Embryonic facial prominence (tissue), 1 donor: ENCODE measurements around the gene APBA1.

Experiments used
- DNase-seq: peaks from one replicate; pipeline ENCODE4 v3.0.0-alpha.2; 2016; ENCODE audit errors: extremely low spot score

The APBA1 gene

DNA sequence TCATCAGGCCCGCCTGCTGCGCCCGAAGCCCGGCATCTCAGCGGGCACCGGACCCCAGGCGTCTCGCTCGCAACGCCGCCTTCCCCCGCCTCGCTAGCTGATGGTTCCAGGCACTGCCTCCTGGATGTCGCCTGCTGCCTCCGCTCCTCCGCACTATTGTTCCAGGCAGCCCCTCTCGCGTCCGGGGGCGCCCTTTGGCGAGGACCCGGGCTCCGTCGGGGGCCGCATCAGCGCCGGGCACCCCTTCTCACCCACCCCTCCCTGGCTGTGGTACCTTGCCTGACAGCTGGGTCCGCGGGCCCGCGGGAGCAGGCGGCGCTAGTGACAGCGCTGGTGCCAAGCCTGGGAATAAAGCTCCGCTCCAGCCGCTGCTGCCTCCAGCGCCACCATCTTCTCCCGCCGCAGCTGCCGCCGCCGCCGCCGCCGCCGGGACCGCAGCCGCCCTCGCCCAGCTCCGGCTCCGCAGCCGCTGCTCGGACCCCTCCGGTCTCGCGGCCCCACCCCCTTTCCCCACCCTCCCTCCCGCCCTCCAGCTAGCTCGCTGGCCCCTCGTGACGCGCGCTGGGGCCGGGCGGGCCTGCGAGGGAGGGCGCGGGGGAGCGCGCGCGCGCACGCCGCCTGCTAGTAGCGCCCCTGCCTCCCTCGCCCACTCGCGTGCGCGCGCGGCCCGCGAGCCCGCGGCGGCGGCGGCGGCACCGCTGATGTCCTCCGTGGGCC lies at the start of gene APBA1:
APBA1 (minus strand) TSS at position 493 of the 717 bp plus-strand sequence.
- DNase-seq = no peak

DNA sequence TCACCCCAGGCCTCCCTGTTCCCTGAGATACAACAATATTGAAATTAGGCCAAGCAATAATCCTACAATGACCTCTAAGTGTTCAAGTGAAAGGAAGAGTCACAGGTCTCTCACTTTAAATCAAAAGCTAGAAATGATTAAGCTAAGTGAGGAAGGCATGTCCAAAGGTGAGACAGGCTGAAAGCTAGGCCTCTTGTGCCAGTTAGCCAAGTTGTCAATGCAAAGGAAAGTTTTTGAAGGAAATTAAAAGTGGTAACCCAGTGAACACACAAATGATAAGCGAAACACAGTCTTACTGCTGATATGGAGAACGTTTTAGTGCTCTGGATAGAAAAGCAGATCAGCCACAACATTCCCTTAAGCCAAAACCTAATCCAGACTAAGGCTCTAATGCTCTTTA lies 47.8 kb upstream of the APBA1 start:
- DNase-seq = no peak

DNA sequence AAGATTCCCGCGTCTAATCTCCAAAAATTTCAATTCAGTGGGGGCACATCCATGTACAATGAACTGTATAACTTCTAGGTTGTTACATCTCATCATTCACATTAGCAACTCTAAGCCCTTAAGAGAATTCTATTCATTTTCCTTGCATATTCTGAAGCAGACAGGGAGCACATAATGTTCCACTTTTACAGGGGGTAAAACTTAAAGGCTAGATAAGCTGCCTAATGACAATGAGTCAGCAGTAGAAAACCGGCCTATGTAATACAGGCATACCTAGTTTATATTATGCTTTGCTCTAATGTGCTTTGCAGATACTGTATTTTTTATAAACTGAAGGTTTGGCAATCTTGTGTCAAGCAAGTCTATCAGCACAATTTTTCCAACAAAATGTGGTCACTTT lies 47.2 kb upstream of the APBA1 start:
- no peak for DNase-seq

DNA sequence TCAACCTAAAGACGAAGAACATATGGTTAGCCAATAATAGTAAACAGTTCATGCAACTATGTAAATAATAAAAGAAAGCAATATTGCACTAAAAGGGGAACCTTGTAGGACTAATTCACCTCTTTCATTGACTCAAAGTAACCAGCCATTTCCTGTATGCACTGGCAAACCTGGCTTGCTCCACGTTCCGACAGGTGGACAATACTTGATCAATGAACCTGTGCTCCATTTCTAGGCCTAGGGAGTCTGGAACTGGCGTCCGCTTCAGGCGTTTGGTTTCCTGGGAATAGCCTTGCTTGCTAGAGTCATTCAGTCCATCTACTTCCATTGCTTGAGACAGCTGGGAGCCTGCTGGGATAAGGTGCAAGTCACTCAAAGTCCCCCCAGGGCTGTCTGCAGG lies 46.0 kb upstream of the APBA1 start:
- DNase-seq = no peak

DNA sequence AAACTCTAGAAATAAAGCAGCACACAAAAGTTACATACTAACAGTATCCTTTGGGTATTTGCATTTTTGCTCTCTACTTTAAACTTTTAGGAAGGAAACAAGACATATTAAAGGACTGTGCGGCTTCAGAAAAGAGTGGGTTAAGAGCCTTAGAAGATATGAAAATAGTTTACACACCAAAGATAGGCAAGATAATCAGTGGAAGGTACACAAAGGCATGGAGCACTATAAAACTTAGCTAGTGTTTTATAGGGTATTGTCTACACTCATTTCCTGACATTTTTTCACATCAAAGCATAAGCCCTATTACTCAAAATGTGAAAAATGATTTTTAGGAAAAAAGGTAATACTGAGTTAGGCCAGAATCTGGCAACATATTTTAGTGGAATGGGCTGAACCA lies 43.7 kb upstream of the APBA1 start:
- no peak for DNase-seq

DNA sequence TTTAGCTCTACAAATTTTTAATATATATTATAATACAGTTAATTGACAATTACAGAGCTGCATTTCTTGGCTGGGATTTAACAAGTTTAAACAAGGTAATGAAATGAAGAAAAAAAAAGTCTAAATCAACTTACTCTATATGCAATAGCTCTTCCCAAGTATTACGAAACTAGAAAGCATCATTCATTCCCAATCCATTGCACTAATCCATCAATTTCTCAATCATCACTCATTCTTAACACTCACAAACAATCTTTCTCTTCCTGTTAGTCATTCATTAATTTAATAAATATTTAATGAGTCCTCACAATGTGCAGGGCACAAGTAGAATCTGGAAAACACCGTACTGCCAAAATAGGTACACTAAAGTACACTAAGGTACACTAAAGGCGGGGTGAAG lies 42.9 kb upstream of the APBA1 start:
- no peak for DNase-seq

DNA sequence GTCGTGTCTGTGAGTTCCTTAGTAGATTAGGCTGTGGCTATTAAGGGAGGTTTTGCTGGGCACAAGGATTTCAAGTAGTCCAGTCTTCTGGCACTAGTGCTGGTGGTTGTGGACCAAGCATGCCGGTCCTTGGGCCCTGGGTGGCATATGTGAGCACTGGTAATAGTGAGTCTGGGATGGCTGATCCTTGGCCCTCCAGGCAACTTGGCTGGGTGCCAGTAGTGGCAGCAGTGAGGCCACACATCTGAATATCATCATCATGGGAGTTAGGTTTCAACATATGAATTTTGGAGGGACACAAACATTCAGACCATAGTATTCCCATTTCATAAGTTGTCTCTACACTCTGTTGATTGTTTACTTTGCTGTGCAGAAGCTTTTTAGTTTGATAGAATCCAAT lies 25.3 kb upstream of the APBA1 start:
- no peak for DNase-seq

DNA sequence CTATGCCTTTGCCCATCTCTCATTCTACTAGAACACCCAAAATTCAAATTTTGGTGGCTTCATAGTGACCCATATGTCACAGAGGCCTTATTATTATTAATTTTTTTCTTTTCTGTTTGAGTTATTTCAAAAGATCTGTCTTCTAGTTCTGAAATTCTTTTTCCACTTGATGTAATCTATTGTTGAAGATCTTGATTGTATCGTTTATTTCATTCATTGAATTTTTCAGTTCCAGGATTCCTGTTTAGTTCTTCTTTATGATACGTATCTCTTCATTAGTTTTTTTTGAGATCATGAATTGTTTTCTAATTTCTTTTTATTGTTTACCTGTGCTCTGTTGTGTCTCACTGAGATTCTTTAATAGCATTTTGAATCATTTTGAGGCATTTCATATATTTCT lies 24.6 kb upstream of the APBA1 start:
- no peak for DNase-seq

DNA sequence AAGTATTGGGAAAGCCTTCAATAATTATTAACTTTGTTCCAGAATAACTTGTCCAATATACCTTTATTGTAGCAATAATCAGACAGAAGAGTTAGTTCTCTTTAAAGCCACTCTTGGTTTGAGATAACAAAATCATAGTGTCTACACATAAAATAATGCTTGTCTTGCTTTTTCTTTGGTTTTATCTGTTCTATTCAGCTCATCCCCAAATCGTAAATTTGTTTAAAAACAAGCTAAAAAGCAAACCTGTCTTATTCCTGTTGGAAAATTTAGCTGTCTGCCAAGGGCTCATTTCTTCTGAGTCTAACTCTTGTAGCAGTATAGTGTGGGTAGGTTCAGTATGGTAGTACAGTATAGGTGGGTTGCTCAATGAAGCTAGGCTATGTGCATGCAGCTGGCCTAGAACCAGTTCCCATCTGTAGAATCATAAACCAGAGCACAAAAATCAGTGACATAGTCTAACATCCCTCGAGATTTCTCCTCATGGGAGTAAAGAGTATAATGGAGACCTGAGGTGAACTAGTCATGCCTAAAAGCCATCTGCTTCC lies 17.9 kb upstream of the APBA1 start:
- no peak for DNase-seq

DNA sequence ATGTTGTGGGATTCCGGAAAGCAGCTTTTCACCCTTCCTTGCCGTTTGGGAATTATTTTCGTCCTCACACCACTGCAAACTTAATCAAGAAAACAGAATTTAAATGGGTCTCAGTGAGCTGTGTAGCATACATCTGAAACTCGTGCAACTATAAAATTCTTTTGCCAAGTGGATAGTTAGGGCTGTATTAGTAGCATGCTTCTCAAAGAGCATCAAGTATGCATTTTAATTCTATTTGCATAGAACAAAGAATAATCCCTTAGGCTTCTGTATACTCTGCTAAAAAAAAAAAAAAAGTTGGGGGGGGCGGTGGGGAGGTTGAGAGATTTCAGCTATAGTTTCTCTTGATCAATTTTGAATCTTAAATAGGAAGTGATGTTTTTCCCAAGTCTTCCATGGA lies 11.8 kb upstream of the APBA1 start:
- DNase-seq = no peak

DNA sequence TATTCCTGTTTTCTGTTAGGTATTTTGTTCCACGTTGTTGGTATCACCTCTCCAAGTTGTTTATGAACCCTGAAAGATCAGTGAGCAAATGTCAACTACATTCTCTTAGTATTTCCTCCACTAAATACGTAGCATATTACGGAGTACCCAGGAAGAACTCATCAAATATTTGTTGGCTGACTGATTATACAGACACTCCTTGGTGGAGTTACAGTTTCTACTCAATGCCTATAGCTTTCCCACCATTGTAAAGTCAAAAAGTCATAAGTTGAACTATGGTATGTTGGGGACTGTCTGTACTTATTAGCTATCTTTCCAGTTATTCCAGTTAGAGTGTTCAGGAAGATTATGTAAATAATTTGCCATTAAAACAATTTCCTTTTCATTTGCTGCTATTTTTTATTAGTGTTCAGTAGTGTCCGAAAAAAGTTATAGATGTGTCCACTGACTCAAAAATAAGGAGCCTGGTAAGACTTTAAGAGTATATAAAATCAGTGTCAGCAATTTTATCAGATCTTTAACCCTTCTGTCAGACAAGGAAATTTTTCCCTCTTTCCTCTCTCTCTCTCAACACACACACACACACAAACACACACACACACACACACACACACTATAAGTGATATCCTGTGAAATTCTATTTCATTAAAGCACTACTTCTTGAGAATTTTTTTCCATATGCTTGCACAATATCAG lies 6.8 kb upstream of the APBA1 start:
- DNase-seq = no peak

DNA sequence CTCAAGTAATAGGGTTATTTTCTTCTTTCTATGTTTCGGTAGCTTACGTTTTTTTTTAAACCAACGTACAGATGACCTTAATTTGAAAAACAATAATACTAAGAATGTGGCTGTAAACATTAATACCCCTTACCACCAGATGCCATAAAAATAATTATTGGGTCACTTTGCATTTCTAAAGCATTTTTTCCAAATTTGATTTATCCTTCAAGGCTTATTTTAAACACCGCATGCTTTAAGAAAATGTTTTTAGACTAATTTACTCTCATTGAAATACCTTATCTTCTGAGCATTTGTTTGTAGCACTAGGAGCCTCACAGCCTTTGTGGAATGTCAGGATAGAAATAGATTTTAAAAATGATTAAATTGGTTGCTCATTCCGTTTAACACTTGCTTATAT lies 5.8 kb upstream of the APBA1 start:
- no peak for DNase-seq

DNA sequence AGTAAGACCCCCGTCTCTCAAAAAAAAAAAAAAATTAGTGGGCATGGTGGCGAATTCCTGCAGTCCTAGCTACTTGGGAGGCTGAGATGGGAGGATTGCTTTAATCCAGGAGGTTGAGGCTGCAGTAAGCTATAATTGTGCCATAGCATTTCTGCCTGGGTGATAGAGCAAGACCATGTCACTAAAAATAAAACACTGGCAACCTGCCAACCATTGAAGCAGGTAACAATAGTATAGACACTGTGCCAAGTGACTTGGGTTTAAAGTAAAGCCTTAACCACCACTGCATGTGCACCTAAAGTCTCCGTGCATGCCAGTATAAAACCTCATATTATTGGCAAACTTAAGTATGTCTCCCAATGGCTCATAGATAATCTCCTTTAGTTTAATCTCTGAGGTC lies 3.4 kb upstream of the APBA1 start:
- no peak for DNase-seq

DNA sequence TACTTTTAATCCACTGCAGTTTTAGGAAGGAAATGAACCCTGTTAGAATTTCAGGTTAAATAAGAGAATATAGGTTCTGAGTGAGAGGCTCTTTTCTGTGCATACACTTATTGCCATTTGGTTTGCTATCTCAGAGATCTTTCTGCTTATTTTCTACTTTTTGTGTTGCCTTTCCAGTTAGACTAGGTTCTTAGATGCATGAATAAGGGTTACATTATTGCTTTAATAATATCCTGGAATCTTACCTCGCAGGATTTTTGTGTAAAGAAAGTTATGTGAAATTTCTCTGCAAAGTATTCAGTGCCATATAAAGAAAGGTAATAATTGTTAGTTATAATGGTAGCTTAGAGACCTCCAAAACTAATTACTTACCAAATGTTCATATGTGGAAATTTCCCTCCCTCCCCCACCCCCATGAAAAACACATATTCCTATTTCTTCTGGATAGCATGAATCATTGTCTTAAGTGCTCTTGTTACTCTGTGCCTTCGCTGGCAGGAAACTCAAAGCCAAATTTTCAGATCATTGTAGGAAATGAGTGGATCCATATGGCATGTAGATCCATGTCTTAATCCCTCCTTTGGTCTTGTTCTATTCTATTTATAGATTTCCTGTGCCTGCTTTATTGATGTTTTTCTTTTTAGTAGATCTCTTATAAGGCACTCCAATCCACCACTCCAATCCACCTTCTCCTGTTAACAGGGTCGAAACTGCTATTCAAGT lies 2.7 kb upstream of the APBA1 start:
- DNase-seq = no peak

DNA sequence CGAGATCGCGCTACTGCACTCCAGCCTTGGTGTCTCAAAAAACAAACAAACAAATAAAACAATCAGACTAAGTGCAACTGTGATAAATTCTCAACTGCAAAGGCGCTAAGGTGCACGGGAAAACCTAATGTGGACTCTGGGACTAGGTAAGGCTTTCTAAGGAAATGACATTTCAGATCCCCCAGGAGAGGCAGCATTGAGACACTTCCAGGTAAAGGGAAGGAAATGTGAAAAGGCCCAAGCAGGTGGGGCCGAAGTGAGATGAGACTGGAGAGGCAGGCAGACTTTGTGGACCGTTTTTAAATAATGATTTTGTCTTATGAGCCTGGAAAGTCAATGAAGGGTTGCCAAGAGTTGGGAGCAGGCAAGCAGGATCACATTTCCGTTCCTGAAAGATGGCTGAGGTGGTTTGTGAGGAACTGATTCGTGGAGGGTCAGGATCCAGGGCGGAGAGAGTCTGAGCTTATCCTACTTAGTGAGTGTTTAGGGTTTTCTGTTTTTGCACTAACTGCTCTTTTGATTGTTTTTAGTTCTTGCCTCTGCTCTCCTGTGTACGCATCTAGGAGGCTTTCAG lies 2.0 kb upstream of the APBA1 start:
- no peak for DNase-seq

DNA sequence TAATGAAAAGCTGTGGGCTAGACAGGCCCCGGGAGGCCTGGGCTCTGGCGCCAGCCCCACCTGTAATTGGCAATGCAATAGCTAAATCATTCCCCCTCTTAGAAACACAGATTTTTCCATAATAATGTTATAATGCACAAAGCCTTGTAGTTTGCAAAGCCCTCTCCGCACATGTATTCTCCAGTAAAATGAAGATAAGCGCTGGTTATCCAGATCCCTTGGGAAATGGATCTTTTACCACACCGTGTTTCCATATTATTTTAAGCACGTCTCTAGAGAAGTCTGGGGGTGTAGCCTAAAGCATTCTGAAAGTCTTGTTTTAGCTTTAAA lies 1.1 kb upstream of the APBA1 start:
- DNase-seq = no peak

DNA sequence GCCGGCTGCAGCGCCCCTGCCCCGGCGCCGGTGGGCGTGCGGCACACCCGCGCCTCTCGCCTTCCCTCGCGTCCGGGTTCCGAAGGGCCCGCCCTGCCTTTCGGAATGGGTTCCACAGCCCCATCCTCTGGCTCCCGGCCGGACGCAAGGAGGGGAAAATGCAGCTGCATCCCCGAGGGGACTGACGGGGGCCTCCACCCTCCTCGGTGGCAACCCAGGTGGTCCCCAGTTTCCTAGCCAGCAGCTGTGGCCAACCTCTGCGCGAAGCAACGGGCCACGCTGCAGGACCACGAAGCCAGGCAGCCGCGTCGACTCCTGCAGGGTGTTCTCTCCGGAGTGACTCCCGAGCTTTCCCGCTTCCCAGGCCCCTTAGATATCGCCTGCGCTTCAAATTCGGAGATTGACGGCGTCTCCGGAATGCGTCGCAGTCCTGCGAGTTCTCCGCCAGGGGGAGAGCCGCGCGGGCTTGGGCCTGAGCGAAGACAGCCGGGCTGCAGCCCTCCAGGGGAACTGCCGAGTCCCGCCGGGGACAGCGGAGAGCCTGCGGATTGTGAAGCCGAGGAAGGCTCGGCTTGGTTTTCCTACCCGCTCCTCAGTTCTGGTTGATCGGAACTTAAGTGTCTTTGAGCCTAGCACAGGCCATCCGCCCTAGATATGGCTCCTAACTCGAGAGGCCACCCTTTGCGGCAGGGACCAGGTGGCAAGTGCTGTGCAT lies 582 bp upstream of the APBA1 start:
- DNase-seq = peak; percentile 66

DNA sequence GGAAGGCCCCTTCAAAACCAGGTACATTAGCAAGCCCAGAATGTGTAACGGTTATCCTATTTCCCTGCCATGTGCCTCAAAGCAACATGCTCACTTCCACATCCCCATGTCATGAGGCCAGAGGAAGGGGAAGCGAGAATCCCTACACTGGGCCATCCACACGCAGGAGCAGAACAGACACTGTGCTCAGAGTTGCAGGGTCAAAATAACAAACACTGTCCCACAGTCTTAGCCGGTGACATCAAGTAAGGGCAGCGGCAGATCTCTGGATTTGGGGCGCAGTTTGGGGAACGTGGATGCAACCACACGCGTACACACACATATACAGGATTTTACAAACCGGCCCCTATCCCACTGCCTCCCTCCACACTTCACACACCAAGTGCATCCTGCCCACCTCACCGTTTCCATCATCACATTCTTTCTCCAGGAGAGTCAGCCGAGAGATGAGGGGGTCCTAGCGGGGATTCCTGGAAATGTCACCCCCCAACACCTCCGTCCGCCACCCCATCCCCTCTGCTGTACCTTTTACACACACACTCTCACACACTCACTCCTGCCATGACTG lies 776 bp downstream of the APBA1 start:
- no peak for DNase-seq

DNA sequence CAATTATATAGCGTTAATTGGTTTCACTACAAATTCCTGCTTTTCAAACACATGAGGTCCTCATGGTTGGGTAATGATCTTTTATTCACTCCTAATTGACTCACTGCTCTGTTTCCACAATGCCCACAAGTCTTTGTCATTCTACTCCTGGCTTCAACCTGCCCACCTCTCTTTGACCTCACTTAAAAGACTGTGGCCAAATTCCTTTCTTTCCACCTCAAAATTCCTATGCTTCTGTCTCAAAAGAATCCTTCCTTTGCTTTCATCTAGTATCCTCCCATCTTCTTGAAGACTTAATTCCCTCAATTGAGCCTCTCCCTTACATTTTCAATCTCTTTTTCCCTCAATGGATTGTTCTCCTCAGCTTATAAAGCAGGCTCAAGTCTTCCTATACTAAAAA lies 4.9 kb downstream of the APBA1 start:
- no peak for DNase-seq

DNA sequence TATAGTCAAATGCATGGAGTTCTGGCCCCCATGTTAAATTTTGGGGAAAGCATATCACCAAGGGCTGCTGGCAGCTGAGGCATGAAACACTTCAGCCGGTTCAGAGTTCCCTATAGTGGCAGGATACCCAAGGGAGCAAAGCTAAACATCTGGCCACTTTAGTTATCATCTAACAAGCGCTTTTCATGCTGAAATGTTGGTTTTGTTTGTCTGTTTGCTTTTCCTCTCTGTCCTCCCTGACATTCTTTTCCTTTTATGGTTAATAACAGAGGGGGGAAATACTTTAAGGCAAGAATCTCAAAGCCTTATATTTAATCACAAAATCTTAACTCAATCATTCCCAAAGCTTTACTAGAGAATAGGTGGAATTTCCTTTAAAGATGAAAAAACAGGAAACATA lies 11.9 kb downstream of the APBA1 start:
- DNase-seq = no peak

DNA sequence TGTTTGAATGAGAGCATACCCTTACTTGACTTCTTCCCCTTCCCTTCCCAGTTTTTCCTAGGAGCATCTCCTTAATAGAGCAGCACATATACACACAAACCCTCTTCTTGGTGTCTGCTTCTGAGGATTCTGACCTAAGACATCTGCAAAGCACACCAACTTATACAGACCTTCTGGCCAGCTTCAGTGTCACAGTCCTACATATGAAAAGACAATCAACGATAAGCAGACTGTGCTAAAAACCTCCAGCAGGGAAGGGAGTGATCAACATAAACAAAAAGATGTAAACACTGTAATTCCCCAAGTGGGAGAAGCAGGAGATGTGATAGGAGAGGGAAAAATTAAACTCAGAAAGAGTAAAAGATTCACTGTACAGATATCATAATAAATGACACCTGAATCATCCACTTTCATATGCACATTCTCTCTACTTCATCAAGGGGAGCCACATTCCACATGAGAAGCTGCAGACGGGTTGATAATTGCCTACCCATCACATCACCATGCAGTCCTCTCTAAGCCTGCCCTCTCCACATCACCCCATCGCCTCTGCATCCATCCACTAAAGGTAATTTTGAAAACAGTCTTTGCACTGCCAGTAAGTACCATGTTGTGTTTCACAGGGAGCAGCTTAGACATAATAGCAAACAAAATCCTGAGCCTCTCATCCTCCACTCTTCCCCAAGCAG lies 13.0 kb downstream of the APBA1 start:
- no peak for DNase-seq
